ENCODE results near the gene SOX9. TPM values are rescaled to one million over a fixed set of nuclear protein-coding genes. Genes with fewer than 3 reads are reported as not detected.

Gene SOX9
- polyA plus RNA-seq, 1 donor (not counting 4 experiments of a cell fraction or from before 2014, with no cell fraction given) = 15.8 TPM

DNA sequence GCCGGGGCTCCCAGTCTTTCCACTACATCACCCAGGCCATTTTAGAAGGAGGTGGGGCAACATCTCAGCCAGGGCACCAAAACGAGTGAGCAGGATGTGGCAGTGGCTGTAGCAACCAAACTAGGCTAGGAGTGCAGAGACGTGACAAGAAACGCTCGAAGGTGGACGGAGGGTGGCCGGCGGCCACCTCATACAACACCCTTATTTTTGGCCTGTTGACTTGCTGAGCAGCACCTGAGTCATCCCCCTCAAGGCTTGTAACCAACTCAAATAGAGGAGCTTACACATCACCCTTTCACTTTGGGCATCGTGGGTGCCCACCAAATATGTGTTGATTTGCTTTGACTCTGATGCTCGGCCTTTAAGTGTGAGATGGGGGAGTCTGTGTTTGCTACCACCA lies 23.7 kb upstream of the SOX9 start:
- H4K20me1 ChIP-seq (ENCODE audit: control insufficient read depth, extremely low read depth, insufficient read depth, low read length) = no peaks in the 10 kb centered on the region
- H3K4me1 ChIP-seq (ENCODE audit: control insufficient read depth, extremely low read depth, insufficient read depth, low read length) = no peaks in the 10 kb centered on the region
- dilution Hi-C loops (cut with MboI; ENCODE audit: extremely low pct_ligation_motif_present, low sequenced_read_pairs) = no loop called here
- FAIRE-seq = peak; percentile 75
- H3K9me3 ChIP-seq (ENCODE audit: control insufficient read depth, low read depth, low read length) = no peaks in the 10 kb centered on the region
- no peak overlapping the region for H3K27ac ChIP-seq (ENCODE audit: control insufficient read depth, insufficient read depth, low read length)
- no peaks in the 10 kb centered on the region for H3K79me2 ChIP-seq (ENCODE audit: control insufficient read depth, insufficient read depth, low read length)
- no peak overlapping the region for H3K4me3 ChIP-seq (ENCODE audit: control insufficient read depth in 2 of 3, extremely low read depth in 1 of 3, insufficient read depth in 2 of 3, low read depth in 1 of 3, low read length in 3 of 3)
- H3K9ac ChIP-seq (ENCODE audit: control insufficient read depth, extremely low read depth, insufficient read depth, low read length) = no peak overlapping the region
- no peak for DNase-seq (ENCODE audit: low read depth, low spot score)
- H3K27me3 ChIP-seq (ENCODE audit: control insufficient read depth, extremely low read depth, insufficient read depth, low read length) = no peaks in the 10 kb centered on the region
- no peak for TF ChIP-seq EZH2 (IDR thresholded peaks at IDR 0.05; ENCODE audit: low read length)
- TF ChIP-seq, protein P1, sequence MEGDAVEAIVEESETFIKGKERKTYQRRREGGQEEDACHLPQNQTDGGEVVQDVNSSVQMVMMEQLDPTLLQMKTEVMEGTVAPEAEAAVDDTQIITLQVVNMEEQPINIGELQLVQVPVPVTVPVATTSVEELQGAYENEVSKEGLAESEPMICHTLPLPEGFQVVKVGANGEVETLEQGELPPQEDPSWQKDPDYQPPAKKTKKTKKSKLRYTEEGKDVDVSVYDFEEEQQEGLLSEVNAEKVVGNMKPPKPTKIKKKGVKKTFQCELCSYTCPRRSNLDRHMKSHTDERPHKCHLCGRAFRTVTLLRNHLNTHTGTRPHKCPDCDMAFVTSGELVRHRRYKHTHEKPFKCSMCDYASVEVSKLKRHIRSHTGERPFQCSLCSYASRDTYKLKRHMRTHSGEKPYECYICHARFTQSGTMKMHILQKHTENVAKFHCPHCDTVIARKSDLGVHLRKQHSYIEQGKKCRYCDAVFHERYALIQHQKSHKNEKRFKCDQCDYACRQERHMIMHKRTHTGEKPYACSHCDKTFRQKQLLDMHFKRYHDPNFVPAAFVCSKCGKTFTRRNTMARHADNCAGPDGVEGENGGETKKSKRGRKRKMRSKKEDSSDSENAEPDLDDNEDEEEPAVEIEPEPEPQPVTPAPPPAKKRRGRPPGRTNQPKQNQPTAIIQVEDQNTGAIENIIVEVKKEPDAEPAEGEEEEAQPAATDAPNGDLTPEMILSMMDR (optimal IDR thresholded peaks at IDR 0.05 in 1 of 3, IDR thresholded peaks at IDR 0.05 in 1 of 3, conservative IDR thresholded peaks at IDR 0.05 in 1 of 3; ENCODE audit: extremely low read depth in 1 of 3, insufficient read depth in 2 of 3, low read length in 3 of 3) = no peak
- H3K36me3 ChIP-seq (ENCODE audit: control insufficient read depth in 2 of 2, extremely low read depth in 1 of 2, insufficient read depth in 2 of 2, low read length in 2 of 2) = no peaks in the 10 kb centered on the region
- H2AFZ ChIP-seq (ENCODE audit: control insufficient read depth, low read length) = no peak overlapping the region
- H3K4me2 ChIP-seq (ENCODE audit: control insufficient read depth, extremely low read depth, insufficient read depth, low read depth, low read length) = no peak overlapping the region
- no peaks in the 10 kb centered on the region for H3K9me1 ChIP-seq (ENCODE audit: control insufficient read depth, extremely low read depth, insufficient read depth, low read length)

DNA sequence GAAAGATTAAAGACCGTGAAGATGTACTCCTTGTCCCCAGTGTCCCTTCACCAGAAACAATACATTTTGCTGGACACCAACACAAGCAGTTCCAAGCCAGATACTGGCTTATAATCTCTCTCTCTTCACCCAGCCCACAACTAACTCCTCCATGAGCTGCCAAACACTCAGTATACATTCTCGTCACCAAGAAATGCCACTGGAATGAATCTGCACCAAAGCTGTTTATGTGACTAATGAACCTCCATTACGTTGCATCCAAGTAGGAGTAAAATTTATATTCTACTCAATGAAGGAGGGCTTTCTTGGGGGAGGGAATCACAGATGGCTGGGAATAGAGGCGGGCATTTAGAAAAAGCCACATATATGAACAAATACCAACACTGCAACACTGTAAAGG lies 20.9 kb upstream of the SOX9 start:
- dilution Hi-C loops (cut with MboI; ENCODE audit: extremely low pct_ligation_motif_present, low sequenced_read_pairs) = no loop called here

DNA sequence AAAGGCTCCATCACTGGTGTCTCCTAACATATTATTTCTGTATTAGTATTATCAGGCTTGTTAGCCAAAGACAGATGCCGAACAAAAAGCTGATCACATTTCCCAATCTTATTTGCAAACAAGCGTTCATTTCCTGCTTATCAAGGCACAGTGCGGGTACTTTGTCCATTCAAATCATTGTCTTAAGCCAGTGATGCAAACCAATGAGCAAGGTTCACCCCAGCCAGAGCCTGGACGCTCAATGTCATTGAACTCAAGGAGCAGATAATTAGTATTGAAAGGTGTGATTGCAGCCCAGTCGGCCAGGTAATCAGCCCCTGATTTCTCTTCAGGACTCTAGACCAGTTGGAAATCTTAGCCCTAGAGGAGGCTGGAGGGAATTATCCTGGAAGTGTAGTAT lies 20.4 kb upstream of the SOX9 start:
- Histone ChIP-seq H2AFZ (ENCODE audit: control insufficient read depth, low read length) (no peak overlapping the region), H3K27ac (ENCODE audit: control insufficient read depth, insufficient read depth, low read length) (no peak overlapping the region), H3K4me1 (ENCODE audit: control insufficient read depth, extremely low read depth, insufficient read depth, low read length) (peaks cover 8% of the 10 kb centered on the region), H3K27me3 (ENCODE audit: control insufficient read depth, extremely low read depth, insufficient read depth, low read length) (no peaks in the 10 kb centered on the region), H3K4me2 (ENCODE audit: control insufficient read depth, extremely low read depth, insufficient read depth, low read depth, low read length) (no peak overlapping the region), H3K4me3 (ENCODE audit: control insufficient read depth in 2 of 3, extremely low read depth in 1 of 3, insufficient read depth in 2 of 3, low read depth in 1 of 3, low read length in 3 of 3) (no peak overlapping the region), H3K9me1 (ENCODE audit: control insufficient read depth, extremely low read depth, insufficient read depth, low read length) (no peaks in the 10 kb centered on the region), H3K79me2 (ENCODE audit: control insufficient read depth, insufficient read depth, low read length) (no peaks in the 10 kb centered on the region), H3K9me3 (ENCODE audit: control insufficient read depth, low read depth, low read length) (no peaks in the 10 kb centered on the region), H3K9ac (ENCODE audit: control insufficient read depth, extremely low read depth, insufficient read depth, low read length) (no peak overlapping the region), H4K20me1 (ENCODE audit: control insufficient read depth, extremely low read depth, insufficient read depth, low read length) (no peaks in the 10 kb centered on the region), H3K36me3 (ENCODE audit: control insufficient read depth in 2 of 2, extremely low read depth in 1 of 2, insufficient read depth in 2 of 2, low read length in 2 of 2) (no peaks in the 10 kb centered on the region)
- TF ChIP-seq, protein P1 (optimal IDR thresholded peaks at IDR 0.05 in 1 of 3, IDR thresholded peaks at IDR 0.05 in 1 of 3, conservative IDR thresholded peaks at IDR 0.05 in 1 of 3; ENCODE audit: extremely low read depth in 1 of 3, insufficient read depth in 2 of 3, low read length in 3 of 3) = no peak
- TF ChIP-seq EZH2 (IDR thresholded peaks at IDR 0.05; ENCODE audit: low read length) = no peak
- no peak for FAIRE-seq
- DNase-seq (ENCODE audit: low read depth, low spot score) = no peak
- dilution Hi-C loops (cut with MboI; ENCODE audit: extremely low pct_ligation_motif_present, low sequenced_read_pairs) = no loop called here

More for the DNA sequence above, 20.9 kb upstream of the SOX9 start:
- no peak for DNase-seq (ENCODE audit: low read depth, low spot score)
- TF ChIP-seq EZH2 (IDR thresholded peaks at IDR 0.05; ENCODE audit: low read length) = no peak
- H4K20me1 ChIP-seq (ENCODE audit: control insufficient read depth, extremely low read depth, insufficient read depth, low read length) = no peaks in the 10 kb centered on the region
- no peak overlapping the region for H3K9ac ChIP-seq (ENCODE audit: control insufficient read depth, extremely low read depth, insufficient read depth, low read length)
- H3K36me3 ChIP-seq (ENCODE audit: control insufficient read depth in 2 of 2, extremely low read depth in 1 of 2, insufficient read depth in 2 of 2, low read length in 2 of 2) = no peaks in the 10 kb centered on the region
- no peak overlapping the region for H3K27ac ChIP-seq (ENCODE audit: control insufficient read depth, insufficient read depth, low read length)
- no peaks in the 10 kb centered on the region for H3K9me1 ChIP-seq (ENCODE audit: control insufficient read depth, extremely low read depth, insufficient read depth, low read length)
- no peak overlapping the region for H2AFZ ChIP-seq (ENCODE audit: control insufficient read depth, low read length)
- H3K9me3 ChIP-seq (ENCODE audit: control insufficient read depth, low read depth, low read length) = no peaks in the 10 kb centered on the region
- H3K4me3 ChIP-seq (ENCODE audit: control insufficient read depth in 2 of 3, extremely low read depth in 1 of 3, insufficient read depth in 2 of 3, low read depth in 1 of 3, low read length in 3 of 3) = no peak overlapping the region
- no peak for FAIRE-seq
- H3K27me3 ChIP-seq (ENCODE audit: control insufficient read depth, extremely low read depth, insufficient read depth, low read length) = no peaks in the 10 kb centered on the region
- H3K4me2 ChIP-seq (ENCODE audit: control insufficient read depth, extremely low read depth, insufficient read depth, low read depth, low read length) = no peak overlapping the region
- H3K79me2 ChIP-seq (ENCODE audit: control insufficient read depth, insufficient read depth, low read length) = no peaks in the 10 kb centered on the region
- peaks cover 5% of the 10 kb centered on the region for H3K4me1 ChIP-seq (ENCODE audit: control insufficient read depth, extremely low read depth, insufficient read depth, low read length)

All from keratinocyte (primary cell).